HG03175 (cell line): ENCODE results near the gene ZSCAN12.

Experiments
- ATAC-seq: cut with Tn5 transposase; IDR thresholded peaks from one replicate; pipeline ENCODE4 v1.9.1; 2021; ENCODE audit warnings: mild to moderate bottlenecking, moderate library complexity; ENCODE audit not compliant: unreplicated experiment

Gene ZSCAN12

DNA sequence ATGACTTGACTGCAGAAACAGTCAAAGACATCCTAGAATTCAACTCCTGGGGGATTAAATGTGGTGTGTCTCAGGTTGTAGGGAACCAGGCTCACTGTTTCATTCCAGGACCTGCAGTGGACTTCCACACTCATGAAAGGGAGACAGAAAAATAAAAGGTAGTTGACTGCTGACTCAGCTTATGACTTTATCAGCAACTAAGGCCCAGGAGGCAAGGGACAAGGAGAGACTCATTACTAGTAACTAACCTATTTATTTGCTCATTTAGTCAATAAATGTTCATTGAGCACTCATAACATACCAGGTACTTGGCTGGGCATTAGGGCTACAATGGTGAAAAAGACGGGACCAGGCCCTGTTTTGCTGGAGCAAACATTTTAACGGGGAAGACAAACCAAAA is 66.5 kb downstream of the ZSCAN12 start:
- no peak for ATAC-seq

DNA sequence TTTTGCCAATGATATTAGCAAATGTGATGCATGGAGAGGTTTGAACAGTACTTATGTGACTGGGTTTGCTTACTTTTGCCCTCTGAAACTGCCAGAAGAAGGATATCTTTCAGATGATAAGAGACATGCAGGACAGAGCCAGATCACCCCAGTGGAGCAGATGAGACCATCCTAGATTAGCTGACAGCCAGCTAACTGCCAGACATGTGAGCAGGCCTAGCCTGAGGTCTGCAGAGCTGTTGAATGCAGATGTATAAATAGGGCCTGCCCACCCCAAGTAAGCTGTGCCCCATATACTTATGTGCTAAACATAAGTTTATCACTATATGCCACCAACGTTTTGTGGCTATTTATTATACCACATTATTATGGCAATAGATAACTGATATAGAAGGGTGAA is 69.5 kb downstream of the ZSCAN12 start:
- no peak for ATAC-seq
